Neural progenitor cell (in vitro differentiated cells): Measurements from ENCODE around the gene SPG11.
"Not testable (repeated sequence)": the region's sequence is repeated elsewhere in the genome, so short reads cannot be mapped to it uniquely, and the experiment has no call there.

Experiments used
- EZH2 ChIP-seq: fragments of 200-600 bp; sonication (generic); IDR thresholded peaks from 2 replicates; pipeline ENCODE4 v1.6.1; 2017; ENCODE audit warnings: antibody characterized with exemption, mild to moderate bottlenecking, moderate library complexity
- EZH2phosphoT487 ChIP-seq: fragments of 200-600 bp; sonication (generic); IDR thresholded peaks from 2 replicates; pipeline ENCODE4 v1.6.1; 2017; ENCODE audit warnings: antibody characterized with exemption
- TF ChIP-seq, protein P1 (sequence below): fragments of 200-600 bp; sonication (generic); IDR thresholded peaks from 2 replicates; pipeline ENCODE4 v1.5.1; 2017; ENCODE audit warnings: antibody characterized with exemption, mild to moderate bottlenecking

- TF ChIP-seq, protein P1, sequence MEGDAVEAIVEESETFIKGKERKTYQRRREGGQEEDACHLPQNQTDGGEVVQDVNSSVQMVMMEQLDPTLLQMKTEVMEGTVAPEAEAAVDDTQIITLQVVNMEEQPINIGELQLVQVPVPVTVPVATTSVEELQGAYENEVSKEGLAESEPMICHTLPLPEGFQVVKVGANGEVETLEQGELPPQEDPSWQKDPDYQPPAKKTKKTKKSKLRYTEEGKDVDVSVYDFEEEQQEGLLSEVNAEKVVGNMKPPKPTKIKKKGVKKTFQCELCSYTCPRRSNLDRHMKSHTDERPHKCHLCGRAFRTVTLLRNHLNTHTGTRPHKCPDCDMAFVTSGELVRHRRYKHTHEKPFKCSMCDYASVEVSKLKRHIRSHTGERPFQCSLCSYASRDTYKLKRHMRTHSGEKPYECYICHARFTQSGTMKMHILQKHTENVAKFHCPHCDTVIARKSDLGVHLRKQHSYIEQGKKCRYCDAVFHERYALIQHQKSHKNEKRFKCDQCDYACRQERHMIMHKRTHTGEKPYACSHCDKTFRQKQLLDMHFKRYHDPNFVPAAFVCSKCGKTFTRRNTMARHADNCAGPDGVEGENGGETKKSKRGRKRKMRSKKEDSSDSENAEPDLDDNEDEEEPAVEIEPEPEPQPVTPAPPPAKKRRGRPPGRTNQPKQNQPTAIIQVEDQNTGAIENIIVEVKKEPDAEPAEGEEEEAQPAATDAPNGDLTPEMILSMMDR, result not testable (repeated sequence)
- not testable (repeated sequence) for TF ChIP-seq EZH2phosphoT487, EZH2
Measured at GRCh38 chr15:44532275-44532674, 131.2 kb downstream of the SPG11 start.
